ENCODE data around the gene ZBTB45.
A peak's percentile ranks its signal among the peaks of the same experiment; 100 is the strongest.
"Not testable (repeated sequence)": the region's sequence is repeated elsewhere in the genome, so short reads cannot be mapped to it uniquely, and the experiment has no call there.

Gene ZBTB45

DNA sequence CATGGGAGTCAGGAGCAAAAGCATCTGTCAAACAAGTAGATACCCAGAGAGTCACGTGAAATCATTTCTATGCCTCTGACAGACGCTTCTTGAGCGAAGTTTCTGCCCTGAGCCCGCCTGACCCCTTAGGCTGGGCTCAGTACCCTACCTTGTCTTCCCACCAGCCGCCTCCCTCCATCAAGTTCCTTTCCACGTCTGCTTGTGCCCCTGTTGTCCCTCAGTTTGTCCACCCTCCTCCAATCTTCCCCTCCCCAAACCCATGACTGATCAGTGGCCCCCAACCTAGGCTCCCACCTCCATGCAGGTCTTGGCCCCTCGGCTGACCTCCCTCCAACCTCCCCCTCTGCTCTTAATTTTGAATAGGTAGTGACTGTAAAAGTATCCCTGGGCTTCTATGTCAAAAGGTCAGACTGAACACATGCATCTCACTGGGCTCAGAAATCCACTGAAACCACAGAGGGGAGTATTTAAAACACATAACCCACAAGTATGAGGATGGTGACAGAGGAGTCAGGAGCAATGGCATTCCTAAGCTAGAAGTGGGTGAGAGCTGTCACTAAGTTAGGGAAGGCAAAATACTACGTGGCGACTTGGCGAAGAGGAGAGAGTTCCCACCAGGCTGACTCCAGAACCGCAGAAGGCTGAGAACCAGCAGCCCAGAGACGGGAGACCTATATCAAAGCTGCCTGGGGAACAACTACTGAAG is 45.2 kb downstream of the ZBTB45 start:
- peak overlapping the region; percentile 72 for H3K4me3 ChIP-seq (ENCODE audit: insufficient read depth, low read depth, low read length)
- H3K4me1 ChIP-seq (ENCODE audit: control insufficient read depth, insufficient read depth, low read length) = no peaks in the 10 kb centered on the region
- H3K9me3 ChIP-seq (ENCODE audit: control insufficient read depth, low read length) = no peaks in the 10 kb centered on the region
- peaks cover under 1% of the 10 kb centered on the region for H3K36me3 ChIP-seq (ENCODE audit: control insufficient read depth, insufficient read depth, low read length)
- no peaks in the 10 kb centered on the region for H3K27me3 ChIP-seq (ENCODE audit: control insufficient read depth, insufficient read depth, low read length, poor library complexity, severe bottlenecking)
- H3K27ac ChIP-seq (ENCODE audit: insufficient read depth, low read depth, low read length, poor library complexity, severe bottlenecking) = no peak overlapping the region
- 89 to 90% methylated on average over 11 to 12 of the region's 12 CpGs for WGBS, 2 experiments

DNA sequence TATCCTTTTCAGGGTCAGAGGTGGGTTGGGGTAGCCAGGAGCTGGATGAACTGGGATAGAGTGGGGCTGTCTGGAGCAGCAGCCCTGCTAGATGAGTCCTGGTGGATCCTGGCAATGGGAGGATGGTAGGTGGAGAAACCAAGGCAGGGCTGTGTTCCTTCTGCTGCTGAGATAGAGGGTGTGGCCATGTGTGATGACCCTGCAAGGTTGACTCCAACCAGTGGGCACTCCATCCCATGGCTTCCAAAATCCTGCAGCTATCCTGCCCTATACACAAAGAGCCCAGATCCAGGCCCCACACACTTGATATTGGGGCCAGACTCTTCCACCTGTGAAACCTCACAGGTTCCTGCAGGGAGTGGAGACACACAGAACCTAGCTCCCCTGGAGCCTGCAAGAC is 45.8 kb downstream of the ZBTB45 start:
- Histone ChIP-seq H3K27me3 (ENCODE audit: control insufficient read depth, insufficient read depth, low read length, poor library complexity, severe bottlenecking) (no peaks in the 10 kb centered on the region), H3K9me3 (ENCODE audit: control insufficient read depth, low read length) (no peaks in the 10 kb centered on the region), H3K4me3 (ENCODE audit: insufficient read depth, low read depth, low read length) (no peak overlapping the region), H3K27ac (ENCODE audit: insufficient read depth, low read depth, low read length, poor library complexity, severe bottlenecking) (no peak overlapping the region), H3K4me1 (ENCODE audit: control insufficient read depth, insufficient read depth, low read length) (no peaks in the 10 kb centered on the region), H3K36me3 (ENCODE audit: control insufficient read depth, insufficient read depth, low read length) (peaks cover 5% of the 10 kb centered on the region)

DNA sequence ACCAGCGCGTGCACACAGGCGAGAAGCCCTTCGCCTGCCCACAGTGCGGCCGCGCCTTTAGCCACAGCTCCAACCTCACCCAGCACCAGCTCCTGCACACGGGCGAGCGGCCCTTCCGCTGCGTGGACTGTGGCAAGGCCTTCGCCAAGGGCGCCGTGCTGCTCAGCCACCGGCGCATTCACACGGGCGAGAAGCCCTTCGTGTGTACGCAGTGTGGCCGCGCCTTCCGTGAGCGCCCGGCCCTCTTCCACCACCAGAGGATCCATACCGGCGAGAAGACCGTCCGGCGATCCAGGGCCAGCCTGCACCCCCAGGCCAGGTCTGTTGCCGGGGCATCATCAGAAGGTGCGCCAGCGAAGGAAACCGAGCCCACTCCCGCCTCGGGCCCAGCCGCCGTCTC is 47.9 kb downstream of the ZBTB45 start:
- H3K27me3 ChIP-seq (ENCODE audit: control insufficient read depth, insufficient read depth, low read length, poor library complexity, severe bottlenecking) = no peaks in the 10 kb centered on the region
- H3K36me3 ChIP-seq (ENCODE audit: control insufficient read depth, insufficient read depth, low read length) = peaks cover 5% of the 10 kb centered on the region
- H3K27ac ChIP-seq (ENCODE audit: insufficient read depth, low read depth, low read length, poor library complexity, severe bottlenecking) = no peak overlapping the region
- H3K4me3 ChIP-seq (ENCODE audit: insufficient read depth, low read depth, low read length) = no peak overlapping the region
- 96 to 97% methylated on average over 39 of the region's 39 CpGs for WGBS, 2 experiments
- no peaks in the 10 kb centered on the region for H3K4me1 ChIP-seq (ENCODE audit: control insufficient read depth, insufficient read depth, low read length)
- H3K9me3 ChIP-seq (ENCODE audit: control insufficient read depth, low read length) = no peaks in the 10 kb centered on the region

DNA sequence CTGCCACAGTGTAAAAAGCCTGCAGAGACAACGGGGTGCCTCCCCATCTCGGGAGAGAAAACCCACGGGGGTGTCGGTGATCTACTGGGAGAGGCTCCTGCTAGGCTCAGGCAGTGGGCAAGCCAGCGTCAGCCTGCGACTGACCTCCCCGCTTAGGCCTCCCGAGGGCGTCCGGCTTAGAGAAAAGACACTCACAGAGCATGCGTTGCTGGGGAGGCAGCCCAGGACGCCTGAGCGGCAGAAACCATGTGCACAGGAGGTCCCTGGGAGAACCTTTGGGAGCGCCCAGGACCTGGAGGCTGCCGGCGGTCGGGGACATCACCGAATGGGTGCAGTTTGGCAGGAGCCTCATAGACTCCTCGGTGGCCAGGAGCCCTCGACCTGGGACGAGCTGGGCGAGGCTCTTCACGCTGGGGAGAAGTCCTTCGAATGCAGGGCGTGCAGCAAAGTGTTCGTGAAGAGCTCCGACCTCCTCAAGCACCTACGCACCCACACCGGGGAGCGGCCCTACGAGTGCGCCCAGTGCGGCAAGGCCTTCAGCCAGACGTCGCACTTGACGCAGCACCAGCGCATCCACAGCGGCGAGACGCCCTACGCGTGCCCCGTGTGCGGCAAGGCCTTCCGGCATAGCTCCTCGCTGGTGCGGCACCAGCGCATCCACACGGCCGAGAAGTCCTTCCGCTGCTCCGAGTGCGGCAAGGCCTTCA is 48.6 kb downstream of the ZBTB45 start:
- H3K9me3 ChIP-seq (ENCODE audit: control insufficient read depth, low read length); H3K36me3 ChIP-seq (ENCODE audit: control insufficient read depth, insufficient read depth, low read length); H3K4me3 ChIP-seq (ENCODE audit: insufficient read depth, low read depth, low read length); H3K27me3 ChIP-seq (ENCODE audit: control insufficient read depth, insufficient read depth, low read length, poor library complexity, severe bottlenecking); H3K4me1 ChIP-seq (ENCODE audit: control insufficient read depth, insufficient read depth, low read length); H3K27ac ChIP-seq (ENCODE audit: insufficient read depth, low read depth, low read length, poor library complexity, severe bottlenecking): not testable (repeated sequence)
- 96% methylated on average over 28 of the region's 53 CpGs for WGBS, 2 experiments

DNA sequence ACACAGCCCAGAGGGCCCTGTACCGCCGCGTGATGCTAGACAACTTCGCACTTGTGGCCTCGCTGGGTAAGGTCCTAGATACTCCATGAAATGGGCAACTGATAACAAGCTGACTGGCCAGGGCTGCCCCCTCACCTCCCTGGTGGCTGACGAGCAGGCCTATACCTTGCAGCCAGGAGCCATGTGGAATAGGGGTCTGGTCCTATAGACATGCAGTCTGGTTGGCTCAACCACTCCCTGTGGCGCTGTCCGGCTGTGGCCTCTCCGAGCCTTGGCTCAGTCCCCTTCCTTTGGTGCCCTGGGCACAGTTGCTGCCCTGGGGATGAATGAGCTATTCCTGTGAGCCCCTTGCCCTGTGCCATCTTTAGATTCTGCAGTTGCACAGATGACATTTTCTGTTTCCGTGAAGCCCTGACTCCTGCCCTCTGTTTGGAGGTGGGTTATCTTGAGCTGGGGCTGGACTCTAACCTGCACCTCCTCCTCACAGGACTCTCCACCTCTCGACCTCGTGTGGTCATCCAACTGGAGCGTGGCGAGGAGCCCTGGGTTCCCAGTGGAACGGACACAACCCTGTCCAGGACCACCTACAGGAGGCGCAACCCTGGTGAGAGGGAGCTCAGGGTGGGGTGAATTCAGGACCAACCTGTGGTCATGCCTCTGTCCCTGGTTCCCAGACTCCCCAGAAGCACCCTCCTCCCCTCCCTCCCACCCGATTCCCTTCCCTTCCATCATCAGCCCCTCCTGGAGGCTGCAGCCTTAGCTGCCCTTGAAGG is 50.2 kb downstream of the ZBTB45 start:
- H3K9me3 ChIP-seq (ENCODE audit: control insufficient read depth, low read length) = no peaks in the 10 kb centered on the region
- no peak overlapping the region for H3K27ac ChIP-seq (ENCODE audit: insufficient read depth, low read depth, low read length, poor library complexity, severe bottlenecking)
- WGBS, 2 experiments = 92 to 94% methylated on average over 16 to 17 of the region's 17 CpGs
- peaks cover 8% of the 10 kb centered on the region for H3K27me3 ChIP-seq (ENCODE audit: control insufficient read depth, insufficient read depth, low read length, poor library complexity, severe bottlenecking)
- no peaks in the 10 kb centered on the region for H3K4me1 ChIP-seq (ENCODE audit: control insufficient read depth, insufficient read depth, low read length)
- no peak overlapping the region for H3K4me3 ChIP-seq (ENCODE audit: insufficient read depth, low read depth, low read length)
- peaks cover 5% of the 10 kb centered on the region for H3K36me3 ChIP-seq (ENCODE audit: control insufficient read depth, insufficient read depth, low read length)

DNA sequence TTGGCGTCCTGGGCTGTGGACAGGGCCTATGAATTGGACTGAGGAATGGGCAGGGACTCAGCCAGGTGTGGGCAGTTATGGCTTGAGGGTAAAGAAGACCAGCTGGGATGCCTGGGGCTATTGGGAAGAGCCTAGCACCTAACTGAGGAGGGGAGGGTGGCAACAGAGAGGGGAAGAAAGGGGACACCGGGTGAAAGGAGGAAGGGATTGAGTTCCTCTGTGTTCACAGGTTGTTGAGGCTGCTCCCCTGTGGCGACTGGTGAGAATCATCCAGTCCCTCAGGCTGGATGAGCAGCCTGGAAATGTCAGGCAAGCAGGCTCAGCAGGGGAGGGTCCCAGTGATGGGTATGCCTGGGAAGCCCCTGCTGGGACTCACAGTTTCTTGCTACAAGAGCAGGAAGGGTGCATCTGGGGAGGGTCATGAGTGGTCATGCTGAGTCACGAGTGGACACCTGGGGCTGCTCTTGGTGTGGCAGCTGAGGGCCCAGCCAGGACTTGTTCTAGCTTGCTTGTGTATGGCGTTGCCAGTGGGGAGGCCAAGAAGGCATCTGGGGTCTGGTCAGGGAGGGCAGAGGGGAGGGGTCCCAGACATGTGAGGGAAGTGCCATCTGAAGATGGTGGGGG is 51.3 kb downstream of the ZBTB45 start:
- Histone ChIP-seq H3K4me3 (ENCODE audit: insufficient read depth, low read depth, low read length) (no peak overlapping the region), H3K36me3 (ENCODE audit: control insufficient read depth, insufficient read depth, low read length) (peaks cover 5% of the 10 kb centered on the region), H3K27me3 (ENCODE audit: control insufficient read depth, insufficient read depth, low read length, poor library complexity, severe bottlenecking) (peaks cover 8% of the 10 kb centered on the region), H3K27ac (ENCODE audit: insufficient read depth, low read depth, low read length, poor library complexity, severe bottlenecking) (no peak overlapping the region), H3K4me1 (ENCODE audit: control insufficient read depth, insufficient read depth, low read length) (no peaks in the 10 kb centered on the region), H3K9me3 (ENCODE audit: control insufficient read depth, low read length) (no peaks in the 10 kb centered on the region)
- 71 to 73% methylated on average over 5 of the region's 5 CpGs for whole genome bisulfite sequencing, 2 experiments

DNA sequence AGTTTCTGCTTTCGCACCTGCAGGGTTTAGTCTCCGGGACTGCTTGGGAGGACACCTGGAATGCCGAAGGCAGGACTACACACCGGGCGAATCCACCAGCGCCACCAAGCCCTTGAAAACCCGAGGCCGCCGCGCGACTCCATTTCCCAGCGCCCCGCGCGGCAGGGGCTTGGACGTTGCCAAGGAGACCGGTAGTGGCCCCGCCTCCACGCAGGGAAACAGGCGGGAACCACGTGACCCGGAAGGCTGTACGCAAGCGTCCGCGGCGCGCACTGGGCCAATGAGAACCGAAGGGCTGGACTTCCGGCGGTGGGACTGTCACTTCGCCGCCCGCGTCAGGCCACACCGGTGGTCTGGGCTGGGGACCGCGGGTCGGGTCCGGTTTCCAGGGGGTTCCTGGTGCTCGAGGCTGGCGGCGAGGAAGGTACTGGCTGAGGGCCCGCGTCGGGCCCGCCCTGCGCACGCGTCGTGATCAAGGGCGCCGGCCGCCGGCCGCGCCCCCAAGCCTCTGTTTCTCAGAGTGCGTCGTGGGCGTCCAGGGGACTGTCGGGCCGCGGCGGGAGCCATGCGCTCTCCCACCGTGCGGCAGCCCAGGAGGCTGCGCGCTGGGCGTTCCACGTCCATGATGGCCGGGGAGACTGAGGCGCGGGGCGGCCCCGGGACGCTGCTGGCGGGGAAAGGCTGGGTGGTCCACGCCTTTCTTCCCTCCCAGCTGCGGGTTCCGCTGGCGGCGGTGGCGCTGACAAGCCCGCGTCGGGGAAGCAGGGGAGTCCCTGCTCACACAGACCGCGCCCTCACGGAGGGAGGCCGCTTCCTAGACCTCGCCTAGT is 52.6 kb downstream of the ZBTB45 start, which contains the start of gene ZNF324:
Gene ZNF324, plus strand, starts transcription at position 321 of the 830 bp plus-strand sequence. CDS start 2,106 bp downstream, outside the sequence.
- H3K36me3 ChIP-seq (ENCODE audit: control insufficient read depth, insufficient read depth, low read length) = peaks cover 5% of the 10 kb centered on the region
- H3K4me1 ChIP-seq (ENCODE audit: control insufficient read depth, insufficient read depth, low read length) = no peaks in the 10 kb centered on the region
- peak within 1 kb of the TSS; percentile 89 for H3K4me3 ChIP-seq (ENCODE audit: insufficient read depth, low read depth, low read length)
- no peaks in the 10 kb centered on the region for H3K9me3 ChIP-seq (ENCODE audit: control insufficient read depth, low read length)
- 0% methylated on average over 92 of the region's 92 CpGs for WGBS, 2 experiments
- peak within 1 kb of the TSS; percentile 82 for H3K27ac ChIP-seq (ENCODE audit: insufficient read depth, low read depth, low read length, poor library complexity, severe bottlenecking)
- peaks cover 8% of the 10 kb centered on the region for H3K27me3 ChIP-seq (ENCODE audit: control insufficient read depth, insufficient read depth, low read length, poor library complexity, severe bottlenecking)

DNA sequence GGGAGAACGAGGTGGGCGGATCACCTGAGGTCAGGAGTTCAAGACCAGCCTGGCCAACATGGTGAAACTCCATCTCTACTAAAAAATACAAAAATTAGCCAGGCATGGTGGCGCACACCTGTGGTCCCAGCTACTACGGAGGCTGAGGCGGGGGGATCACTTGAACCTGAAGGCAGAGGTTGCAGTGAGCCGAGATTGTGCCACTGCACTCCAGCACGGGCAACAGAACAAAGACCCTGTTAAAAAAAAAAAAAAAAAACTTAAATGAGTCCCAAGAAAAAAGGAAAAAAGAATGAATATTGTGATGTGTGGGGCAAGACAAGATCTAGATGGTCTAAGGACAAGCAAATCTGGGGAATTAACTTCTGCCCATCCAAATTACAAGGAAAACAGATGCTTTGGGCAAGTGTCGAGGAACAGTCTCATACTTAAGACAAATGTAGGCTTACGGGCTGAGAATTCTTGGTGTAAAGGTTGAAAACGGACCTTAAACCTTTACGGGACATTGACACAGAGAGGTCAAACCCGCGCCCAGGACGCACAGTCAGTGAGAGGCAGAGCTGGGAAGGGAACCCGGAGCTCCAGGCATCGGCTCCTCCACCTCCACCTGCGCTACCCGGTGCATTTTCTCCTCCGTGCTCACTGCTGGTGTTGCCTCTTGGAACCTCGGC is 53.4 kb downstream of the ZBTB45 start:
- peaks cover 8% of the 10 kb centered on the region for H3K27me3 ChIP-seq (ENCODE audit: control insufficient read depth, insufficient read depth, low read length, poor library complexity, severe bottlenecking)
- no peaks in the 10 kb centered on the region for H3K4me1 ChIP-seq (ENCODE audit: control insufficient read depth, insufficient read depth, low read length)
- H3K27ac ChIP-seq (ENCODE audit: insufficient read depth, low read depth, low read length, poor library complexity, severe bottlenecking) = no peak overlapping the region
- H3K36me3 ChIP-seq (ENCODE audit: control insufficient read depth, insufficient read depth, low read length) = peaks cover 5% of the 10 kb centered on the region
- 48 to 51% methylated on average over 20 of the region's 20 CpGs for WGBS, 2 experiments
- H3K9me3 ChIP-seq (ENCODE audit: control insufficient read depth, low read length) = no peaks in the 10 kb centered on the region
- H3K4me3 ChIP-seq (ENCODE audit: insufficient read depth, low read depth, low read length) = peak overlapping the region; percentile 89

Measured in ectodermal cell (in vitro differentiated cells).